Psoas muscle (tissue), 8 donors: ENCODE data around the gene BRIP1. TPM values are rescaled to one million over a fixed set of nuclear protein-coding genes. Genes with fewer than 3 reads are reported as not detected.

ENCODE experiments used
- ATAC-seq, 4 donors: fragments of 200-7000 bp; cut with Tn5 transposase; one replicate each; pipeline ENCODE4 v1.9.1; 2020; ENCODE audit warnings: moderate library complexity in 3 of 4, mild to moderate bottlenecking in 2 of 4
- DNase-seq, 2 donors: peaks; one replicate each; pipeline ENCODE4 v3.0.0-alpha.2; 2020
- H3K27ac ChIP-seq: fragments of 200-600 bp; one replicate; pipeline ENCODE4 v1.8.0; 2022
- H3K27me3 ChIP-seq, 3 donors: fragments of 200-600 bp in 1 of 3; one replicate each; pipeline versions ENCODE4 v1.6.1 to v1.8.0; 2013 to 2022; ENCODE audit warnings: low read length in 2 of 3, mild to moderate bottlenecking in 2 of 3, moderate library complexity in 1 of 3; ENCODE audit not compliant: insufficient read depth in 3 of 3
- H3K36me3 ChIP-seq, 2 donors: fragments of 200-600 bp in 1 of 2; one replicate each; pipeline versions ENCODE4 v1.6.1 to v1.8.0; 2013 to 2022; ENCODE audit warnings: low read depth in 1 of 2, mild to moderate bottlenecking in 1 of 2, moderate library complexity in 1 of 2; ENCODE audit not compliant: insufficient read depth in 1 of 2
- H3K4me1 ChIP-seq: fragments of 200-600 bp; one replicate; pipeline ENCODE4 v1.8.0; 2022
- H3K4me3 ChIP-seq: fragments of 200-600 bp; one replicate; pipeline ENCODE4 v1.8.0; 2022; ENCODE audit warnings: mild to moderate bottlenecking
- H3K9me3 ChIP-seq: fragments of 200-600 bp; one replicate; pipeline ENCODE4 v1.8.0; 2022
- CTCF ChIP-seq: fragments of 200-600 bp; IDR thresholded peaks from one replicate; pipeline ENCODE4 v1.8.0; 2022; ENCODE audit warnings: antibody characterized with exemption
- WGBS, 3 donors: extraction: QIAGEN DNeasy Blood & Tissue Kit; methylation state at CpG; one replicate each; pipeline versions ENCODE4 v1.1.6 to v1.1.7; 2013; 5-methylcytosine and 5-hydroxymethylcytosine counted together
- intact Hi-C, 2 donors: fragments of 100-400 bp; cut with DNase I; formaldehyde crosslinking; loops; one replicate each; pipeline versions ENCODE4 v1.11.0 to v1.14.2; 2022
- polyA plus RNA-seq, 3 donors: library from polyadenylated mRNA; stranded (reverse); fragments of 200-250 nt; gene quantifications; one replicate each; pipeline ENCODE4 v1.2.3, GENCODE V29; 2013
- total RNA-seq, 4 donors: library from RNA; stranded (reverse); fragmentation: NEBNext Ultra II Directional in 2 of 4; extraction: Animal tissue kit (Norgen Biotek cat#: 25700) in 2 of 4; gene quantifications; one replicate each; pipeline versions ENCODE4 v1.2.1 to v1.2.4, GENCODE V29; 2021 to 2023
- donor health status: healthy with polysubstance abuse.
- donor health status: DM: no; HTN: no; CAD: no; lungs with moderate emphysema.
- donor health status: Bipolar disorder and iron deficiency.
- donor health status: healthy.
- donor health status: DM: yes; HTN: yes; CAD: no.
- donor health status: DM: no; HTN: no; CAD: no.
- donor health status: DM: no; HTN: no; CAD: no.
- donor health status: DM: yes; HTN: yes; CAD: no.

BRIP1 gene
- total and polyA plus RNA-seq, 7 donors, result 0.03 to 0.40 (median 0.19) TPM; not detected in 1

- Histone ChIP-seq H3K27me3 (no peaks in the 10 kb centered on the region), H3K4me3 (no peak overlapping the region), H3K27ac (no peak overlapping the region), H3K9me3 (no peaks in the 10 kb centered on the region), H3K36me3 (no peaks in the 10 kb centered on the region), H3K4me1 (no peaks in the 10 kb centered on the region)
- TF ChIP-seq CTCF, result no peak
- WGBS, 3 donors, result 93 to 97% (median 94%) methylated on average over 1 of the region's 1 CpG
- intact Hi-C loops, result no loop called here
- DNase-seq, result no peak
- no peak for ATAC-seq
These were observed 7.3 kb downstream of the BRIP1 start for GRCh38 chr17:61856035-61856434.

GRCh38 chr17:61852857-61853256 is 10.5 kb downstream of the BRIP1 start:
- H3K36me3 ChIP-seq, result no peaks in the 10 kb centered on the region
- no peak for TF ChIP-seq CTCF
- H3K4me1 ChIP-seq, result no peaks in the 10 kb centered on the region
- DNase-seq (no peak), ATAC-seq (no peak)
- WGBS, 3 donors, result 95 to 99% (median 97%) methylated on average over 2 of the region's 2 CpGs
- no peaks in the 10 kb centered on the region for H3K9me3 ChIP-seq
- no peak overlapping the region for H3K4me3 ChIP-seq
- intact Hi-C loops, result no loop called here
- H3K27me3 ChIP-seq, result no peaks in the 10 kb centered on the region
- no peak overlapping the region for H3K27ac ChIP-seq

GRCh38 chr17:61849674-61850073 is 13.7 kb downstream of the BRIP1 start:
- no peaks in the 10 kb centered on the region for H3K4me1 ChIP-seq
- H3K27me3 ChIP-seq, result no peaks in the 10 kb centered on the region
- no peak for ATAC-seq
- H3K9me3 ChIP-seq, result no peaks in the 10 kb centered on the region
- H3K4me3 ChIP-seq, result no peak overlapping the region
- no peak for TF ChIP-seq CTCF
- H3K36me3 ChIP-seq, result no peaks in the 10 kb centered on the region
- no peak overlapping the region for H3K27ac ChIP-seq
- DNase-seq, result no peak
- intact Hi-C loops, result no loop called here

GRCh38 chr17:61848896-61849295 is 14.4 kb downstream of the BRIP1 start:
- Histone ChIP-seq H3K4me3 (no peak overlapping the region), H3K27ac (no peak overlapping the region), H3K4me1 (no peaks in the 10 kb centered on the region), H3K36me3 (no peaks in the 10 kb centered on the region), H3K27me3 (no peaks in the 10 kb centered on the region), H3K9me3 (no peaks in the 10 kb centered on the region)
- no peak for TF ChIP-seq CTCF
- intact Hi-C loops, result no loop called here
- ATAC-seq (no peak), DNase-seq (no peak)
- 83 to 87% (median 83%) methylated on average over 2 of the region's 2 CpGs for WGBS, 3 donors

GRCh38 chr17:61848247-61848646 is 15.1 kb downstream of the BRIP1 start:
- no peak for ATAC-seq
- Histone ChIP-seq H3K27ac (no peak overlapping the region), H3K4me3 (no peak overlapping the region), H3K27me3 (no peaks in the 10 kb centered on the region), H3K4me1 (no peaks in the 10 kb centered on the region), H3K9me3 (no peaks in the 10 kb centered on the region), H3K36me3 (no peaks in the 10 kb centered on the region)
- TF ChIP-seq CTCF, result no peak
- intact Hi-C loops, result no loop called here
- DNase-seq, result no peak
- 88 to 97% (median 97%) methylated on average over 2 of the region's 2 CpGs for WGBS, 3 donors
